Gastroesophageal sphincter (tissue), 3 donors: ENCODE data around the gene PPCDC.

ENCODE experiments used
- CTCF ChIP-seq, 4 experiments: fragments of 200-600 bp in 2 of 4; fragments of 450-650 bp in 2 of 4; sonication (generic) in 1 of 4; IDR thresholded peaks; one replicate each; pipeline ENCODE4 v1.5.1; 2017 to 2019; ENCODE audit warnings: antibody characterized with exemption in 4 of 4, mild to moderate bottlenecking in 2 of 4, moderate library complexity in 2 of 4
- EP300 ChIP-seq: sonication (generic); formaldehyde crosslinking; IDR thresholded peaks from one replicate; pipeline ENCODE4 v1.6.1; 2017; ENCODE audit warnings: antibody characterized with exemption, mild to moderate bottlenecking
- POLR2A ChIP-seq, 2 donors: fragments of 450-650 bp; IDR thresholded peaks; one replicate each; pipeline ENCODE4 v1.6.1; 2017; ENCODE audit warnings: antibody characterized with exemption in 2 of 2, mild to moderate bottlenecking in 2 of 2, moderate library complexity in 1 of 2
- POLR2AphosphoS5 ChIP-seq: sonication (generic); formaldehyde crosslinking; IDR thresholded peaks from one replicate; pipeline ENCODE4 v1.6.1; 2017; ENCODE audit warnings: antibody characterized with exemption

DNA sequence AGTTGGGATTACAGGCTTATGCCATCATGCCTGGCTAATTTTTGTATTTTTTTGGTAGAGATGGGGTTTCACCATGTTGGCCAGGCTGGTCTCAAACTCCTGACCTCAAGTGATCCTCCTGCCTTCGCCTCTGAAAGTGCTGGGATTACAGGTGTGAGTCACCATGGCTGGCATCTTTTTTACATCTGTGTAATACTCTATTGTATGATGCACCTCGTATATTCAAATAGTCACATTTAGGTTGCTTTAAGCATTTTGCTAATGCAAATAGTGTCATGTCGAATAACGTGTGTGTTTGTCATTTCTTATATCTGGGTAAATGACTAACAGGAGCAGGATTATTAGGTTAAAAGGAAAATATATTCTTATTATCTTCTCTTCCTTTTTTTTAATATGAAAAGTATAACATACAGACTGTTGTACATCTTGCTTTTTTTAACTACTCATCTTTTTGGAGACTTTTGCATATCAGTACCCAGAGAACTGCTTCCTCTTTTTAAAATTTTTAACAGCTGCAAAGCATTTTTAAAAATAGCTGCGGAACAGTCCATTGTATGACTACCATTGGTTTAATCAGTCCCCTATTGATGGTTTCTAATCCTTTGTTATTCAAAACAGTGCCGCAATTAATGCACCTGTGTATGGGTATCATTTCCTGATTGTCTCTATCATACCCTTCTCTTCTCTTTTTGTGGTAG lies 14.6 kb upstream of the PPCDC start:
- no peak for TF ChIP-seq CTCF (IDR thresholded peaks at IDR 0.05)
- no peak for TF ChIP-seq POLR2A (IDR thresholded peaks at IDR 0.05)
- no peak for TF ChIP-seq EP300
- no peak for TF ChIP-seq POLR2AphosphoS5
